Lower lobe of right lung (tissue), 2 donors: ENCODE data around the gene PNRC1. TPM values are rescaled to one million over a fixed set of nuclear protein-coding genes. Genes with fewer than 3 reads are reported as not detected.

Source experiments
- ATAC-seq, 2 donors: fragments of 200-7000 bp; cut with Tn5 transposase; one replicate each; pipeline ENCODE4 v1.9.1; 2020 to 2022; ENCODE audit warnings: mild to moderate bottlenecking in 2 of 2, moderate library complexity in 2 of 2
- DNase-seq: peaks from one replicate; pipeline ENCODE4 v3.0.0-alpha.2; 2020
- H3K27ac ChIP-seq: fragments of 200-600 bp; one replicate; pipeline ENCODE4 v1.8.0; 2022
- H3K27me3 ChIP-seq: fragments of 200-600 bp; one replicate; pipeline ENCODE4 v1.8.0; 2022; ENCODE audit warnings: low read depth
- H3K36me3 ChIP-seq: fragments of 200-600 bp; one replicate; pipeline ENCODE4 v1.8.0; 2022; ENCODE audit warnings: mild to moderate bottlenecking
- H3K4me1 ChIP-seq: fragments of 200-600 bp; one replicate; pipeline ENCODE4 v1.8.0; 2022
- H3K4me3 ChIP-seq: fragments of 200-600 bp; one replicate; pipeline ENCODE4 v1.8.0; 2022; ENCODE audit warnings: mild to moderate bottlenecking
- H3K9me3 ChIP-seq: fragments of 200-600 bp; one replicate; pipeline ENCODE4 v1.8.0; 2022
- intact Hi-C: fragments of 100-400 bp; cut with DNase I; formaldehyde crosslinking; loops from one replicate; pipeline ENCODE4 v1.11.0; 2022
- total RNA-seq: library from RNA; stranded (reverse); fragmentation: NEBNext Ultra II Directional; extraction: Animal tissue kit (Norgen Biotek cat#: 25700); gene quantifications from one replicate; pipeline ENCODE4 v1.2.1, GENCODE V29; 2021
- TF ChIP-seq, protein P1 (sequence below): fragments of 200-600 bp; IDR thresholded peaks from one replicate; pipeline ENCODE4 v1.8.0; 2022; ENCODE audit warnings: antibody characterized with exemption, mild to moderate bottlenecking
- donor health status: DM: no; HTN: yes; CAD: no; lungs with severe emphysema.

The PNRC1 gene
- total RNA-seq, 1 donor from 2014 or later, result 198 TPM

DNA sequence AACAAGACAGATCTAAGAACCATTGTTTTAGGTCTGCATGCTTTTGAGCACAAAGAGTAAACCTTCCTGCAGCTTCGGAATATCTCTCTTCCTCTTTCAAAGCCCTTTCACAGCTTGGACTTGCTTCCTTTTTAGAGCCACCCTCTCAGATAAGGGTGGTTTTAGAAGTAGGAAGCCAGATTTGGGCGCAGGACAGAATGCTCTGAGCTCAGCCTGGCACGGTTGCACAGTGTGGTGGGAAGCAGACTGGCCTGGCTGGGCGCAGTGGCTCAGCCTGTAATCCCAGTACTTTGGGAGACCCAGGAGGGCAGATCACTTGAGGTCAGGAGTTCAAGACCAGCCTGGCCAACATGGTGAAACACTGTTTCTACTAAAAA is 35.6 kb upstream of the PNRC1 start:
- peak; percentile 71 for DNase-seq
- peak; percentile 76 to 88 for ATAC-seq
- Histone ChIP-seq H3K4me3 (no peak overlapping the region), H3K9me3 (no peaks in the 10 kb centered on the region), H3K27ac (peak overlapping the region; percentile 9), H3K27me3 (no peaks in the 10 kb centered on the region), H3K36me3 (no peaks in the 10 kb centered on the region), H3K4me1 (peaks cover 9% of the 10 kb centered on the region)
- intact Hi-C loops, result no loop called here
- TF ChIP-seq, protein P1, sequence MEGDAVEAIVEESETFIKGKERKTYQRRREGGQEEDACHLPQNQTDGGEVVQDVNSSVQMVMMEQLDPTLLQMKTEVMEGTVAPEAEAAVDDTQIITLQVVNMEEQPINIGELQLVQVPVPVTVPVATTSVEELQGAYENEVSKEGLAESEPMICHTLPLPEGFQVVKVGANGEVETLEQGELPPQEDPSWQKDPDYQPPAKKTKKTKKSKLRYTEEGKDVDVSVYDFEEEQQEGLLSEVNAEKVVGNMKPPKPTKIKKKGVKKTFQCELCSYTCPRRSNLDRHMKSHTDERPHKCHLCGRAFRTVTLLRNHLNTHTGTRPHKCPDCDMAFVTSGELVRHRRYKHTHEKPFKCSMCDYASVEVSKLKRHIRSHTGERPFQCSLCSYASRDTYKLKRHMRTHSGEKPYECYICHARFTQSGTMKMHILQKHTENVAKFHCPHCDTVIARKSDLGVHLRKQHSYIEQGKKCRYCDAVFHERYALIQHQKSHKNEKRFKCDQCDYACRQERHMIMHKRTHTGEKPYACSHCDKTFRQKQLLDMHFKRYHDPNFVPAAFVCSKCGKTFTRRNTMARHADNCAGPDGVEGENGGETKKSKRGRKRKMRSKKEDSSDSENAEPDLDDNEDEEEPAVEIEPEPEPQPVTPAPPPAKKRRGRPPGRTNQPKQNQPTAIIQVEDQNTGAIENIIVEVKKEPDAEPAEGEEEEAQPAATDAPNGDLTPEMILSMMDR, result no peak

- no peaks in the 10 kb centered on the region for H3K36me3 ChIP-seq
- intact Hi-C loops, result no loop called here
- TF ChIP-seq, protein P1, result no peak
- H3K27me3 ChIP-seq, result no peaks in the 10 kb centered on the region
- H3K4me1 ChIP-seq, result peaks cover 15% of the 10 kb centered on the region
- H3K9me3 ChIP-seq, result no peaks in the 10 kb centered on the region
- no peak overlapping the region for H3K4me3 ChIP-seq
- ATAC-seq, result no peak
- no peak for DNase-seq
- H3K27ac ChIP-seq, result peak overlapping the region; percentile 9
Measured at GRCh38 chr6:89045576-89045975, 35.0 kb upstream of the PNRC1 start.

DNA sequence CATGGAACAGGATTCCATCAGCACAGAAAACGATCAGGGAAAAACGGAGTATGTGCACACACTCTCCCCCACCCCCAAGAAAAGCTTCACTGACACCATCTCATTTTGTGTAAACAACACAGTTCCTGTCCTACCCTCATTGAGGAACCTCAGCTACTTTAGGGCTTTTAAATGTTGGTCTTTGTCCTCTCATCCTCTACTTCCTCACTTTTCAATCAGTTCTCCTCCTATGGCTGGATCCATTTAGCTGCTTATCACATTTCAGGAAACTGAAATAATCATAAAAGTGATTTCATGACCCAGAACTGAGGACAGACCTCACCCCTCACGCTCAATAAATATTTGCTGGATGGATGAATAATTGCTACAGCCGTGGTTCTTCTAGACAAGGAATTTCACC is 33.1 kb upstream of the PNRC1 start:
- no peak for ATAC-seq
- intact Hi-C loops, result no loop called here
- Histone ChIP-seq H3K36me3 (no peaks in the 10 kb centered on the region), H3K9me3 (no peaks in the 10 kb centered on the region), H3K4me1 (peaks cover 19% of the 10 kb centered on the region), H3K4me3 (no peak overlapping the region), H3K27ac (no peak overlapping the region), H3K27me3 (no peaks in the 10 kb centered on the region)
- TF ChIP-seq, protein P1, result no peak
- no peak for DNase-seq

GRCh38 chr6:89048288-89048923 is 32.1 kb upstream of the PNRC1 start:
- Histone ChIP-seq H3K27ac (no peak overlapping the region), H3K9me3 (no peaks in the 10 kb centered on the region), H3K4me1 (peaks cover 19% of the 10 kb centered on the region), H3K27me3 (no peaks in the 10 kb centered on the region), H3K4me3 (no peak overlapping the region), H3K36me3 (no peaks in the 10 kb centered on the region)
- ATAC-seq (no peak), DNase-seq (no peak)
- TF ChIP-seq, protein P1, result no peak
- intact Hi-C loops, result no loop called here

- DNase-seq (no peak), ATAC-seq (no peak)
- Histone ChIP-seq H3K4me1 (peaks cover 19% of the 10 kb centered on the region), H3K36me3 (no peaks in the 10 kb centered on the region), H3K9me3 (no peaks in the 10 kb centered on the region), H3K27me3 (no peaks in the 10 kb centered on the region), H3K27ac (no peak overlapping the region), H3K4me3 (no peak overlapping the region)
- intact Hi-C loops, result no loop called here
- TF ChIP-seq, protein P1, result no peak
Measured at GRCh38 chr6:89048985-89049384, 31.6 kb upstream of the PNRC1 start.
